KMS-11 (cell line): ENCODE measurements around the gene TMEM43.

Experiments used
- H2AFZ ChIP-seq: fragments of 200-600 bp; sonication (generic); 2 replicates; pipeline ENCODE4 v1.6.1; 2016; ENCODE audit warnings: antibody characterized with exemption, mixed run types, low read depth
- H3K27ac ChIP-seq: fragments of 200-600 bp; sonication (generic); 2 replicates; pipeline ENCODE4 v1.6.1; 2016; ENCODE audit warnings: mild to moderate bottlenecking, mixed run types
- H3K27me3 ChIP-seq: fragments of 200-600 bp; sonication (generic); 2 replicates; pipeline ENCODE4 v1.6.1; 2017; ENCODE audit warnings: mild to moderate bottlenecking, low read depth, mixed run types, moderate library complexity; ENCODE audit not compliant: insufficient read depth
- H3K36me3 ChIP-seq: fragments of 200-600 bp; sonication (generic); 2 replicates; pipeline ENCODE4 v1.6.1; 2017; ENCODE audit warnings: mild to moderate bottlenecking, mixed run types; ENCODE audit not compliant: insufficient read depth
- H3K4me1 ChIP-seq: fragments of 200-600 bp; sonication (generic); 2 replicates; pipeline ENCODE4 v1.6.1; 2016; ENCODE audit warnings: mild to moderate bottlenecking, low read depth, mixed run types; ENCODE audit not compliant: poor library complexity, severe bottlenecking
- H3K4me2 ChIP-seq: fragments of 200-600 bp; sonication (generic); 2 replicates; pipeline ENCODE4 v1.7.0; 2016; ENCODE audit warnings: mild to moderate bottlenecking, mixed run types
- H3K4me3 ChIP-seq: fragments of 200-600 bp; sonication (generic); IDR thresholded peaks from 2 replicates; pipeline ENCODE4 v1.6.1; 2017; ENCODE audit warnings: low read depth, low read length, mixed read lengths; ENCODE audit not compliant: insufficient read depth
- H3K79me2 ChIP-seq: fragments of 200-600 bp; sonication (generic); 2 replicates; pipeline ENCODE4 v1.6.1; 2016; ENCODE audit warnings: low read depth, mixed run types; ENCODE audit not compliant: insufficient read depth
- H3K9ac ChIP-seq: fragments of 200-600 bp; sonication (generic); 2 replicates; pipeline ENCODE4 v1.6.1; 2016; ENCODE audit warnings: mild to moderate bottlenecking, mixed run types
- H4K20me1 ChIP-seq: fragments of 200-600 bp; sonication (generic); 2 replicates; pipeline ENCODE4 v1.6.1; 2016; ENCODE audit warnings: mild to moderate bottlenecking, mixed run types; ENCODE audit not compliant: insufficient read depth
- TF ChIP-seq, protein P1 (sequence below): fragments of 200-600 bp; sonication (generic); conservative IDR thresholded peaks from 2 replicates; pipeline ENCODE4 v1.6.1; 2017; ENCODE audit warnings: low read depth, mild to moderate bottlenecking, antibody characterized with exemption, low read length, moderate library complexity, mixed read lengths

Gene TMEM43

DNA sequence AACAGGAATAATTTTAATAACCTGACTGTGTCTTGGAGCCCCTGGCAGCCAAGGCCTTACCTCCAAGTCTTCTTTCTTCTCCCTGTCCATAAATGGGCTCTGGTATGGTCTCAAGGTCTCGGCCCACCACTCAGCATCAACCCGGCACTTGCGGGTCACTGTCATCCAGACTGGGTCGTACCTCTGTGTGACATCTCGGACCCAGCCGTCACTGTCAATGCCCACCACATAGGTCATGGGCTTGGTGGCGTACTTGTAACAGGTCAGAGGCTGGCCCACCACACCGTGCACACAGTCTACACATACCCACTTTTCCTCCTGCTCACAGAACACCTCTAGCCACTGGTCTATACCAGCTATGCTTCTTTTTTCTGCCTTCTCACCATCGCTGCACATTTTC lies 33.1 kb downstream of the TMEM43 start:
- H3K27ac ChIP-seq = no peak overlapping the region
- H2AFZ ChIP-seq = no peak overlapping the region
- H4K20me1 ChIP-seq = no peaks in the 10 kb centered on the region
- no peaks in the 10 kb centered on the region for H3K36me3 ChIP-seq
- TF ChIP-seq, protein P1, sequence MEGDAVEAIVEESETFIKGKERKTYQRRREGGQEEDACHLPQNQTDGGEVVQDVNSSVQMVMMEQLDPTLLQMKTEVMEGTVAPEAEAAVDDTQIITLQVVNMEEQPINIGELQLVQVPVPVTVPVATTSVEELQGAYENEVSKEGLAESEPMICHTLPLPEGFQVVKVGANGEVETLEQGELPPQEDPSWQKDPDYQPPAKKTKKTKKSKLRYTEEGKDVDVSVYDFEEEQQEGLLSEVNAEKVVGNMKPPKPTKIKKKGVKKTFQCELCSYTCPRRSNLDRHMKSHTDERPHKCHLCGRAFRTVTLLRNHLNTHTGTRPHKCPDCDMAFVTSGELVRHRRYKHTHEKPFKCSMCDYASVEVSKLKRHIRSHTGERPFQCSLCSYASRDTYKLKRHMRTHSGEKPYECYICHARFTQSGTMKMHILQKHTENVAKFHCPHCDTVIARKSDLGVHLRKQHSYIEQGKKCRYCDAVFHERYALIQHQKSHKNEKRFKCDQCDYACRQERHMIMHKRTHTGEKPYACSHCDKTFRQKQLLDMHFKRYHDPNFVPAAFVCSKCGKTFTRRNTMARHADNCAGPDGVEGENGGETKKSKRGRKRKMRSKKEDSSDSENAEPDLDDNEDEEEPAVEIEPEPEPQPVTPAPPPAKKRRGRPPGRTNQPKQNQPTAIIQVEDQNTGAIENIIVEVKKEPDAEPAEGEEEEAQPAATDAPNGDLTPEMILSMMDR = no peak
- H3K79me2 ChIP-seq = no peaks in the 10 kb centered on the region
- no peaks in the 10 kb centered on the region for H3K4me1 ChIP-seq
- H3K27me3 ChIP-seq = no peaks in the 10 kb centered on the region
- H3K4me2 ChIP-seq = no peak overlapping the region
- no peak overlapping the region for H3K9ac ChIP-seq
- no peak overlapping the region for H3K4me3 ChIP-seq

DNA sequence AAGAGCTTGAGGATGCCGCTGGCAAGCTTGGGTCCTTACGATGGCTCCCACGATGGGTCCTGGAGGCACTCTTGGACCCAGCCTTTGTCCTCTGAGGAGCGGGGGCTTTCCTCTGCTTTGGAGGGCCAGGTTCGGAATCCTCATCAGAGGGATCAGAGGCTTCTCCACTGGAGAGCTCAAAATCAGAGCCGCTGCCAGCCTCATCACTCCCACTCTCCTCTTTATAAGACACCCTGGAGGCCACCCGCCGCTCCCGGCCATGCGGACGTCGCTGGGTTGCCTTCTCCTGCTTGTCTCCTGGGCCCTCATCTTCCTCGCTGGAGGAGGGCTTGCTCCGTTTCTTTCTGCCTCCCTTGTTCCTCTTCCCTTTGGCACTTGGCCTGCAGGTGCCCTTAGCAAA lies 33.5 kb downstream of the TMEM43 start:
- no peak overlapping the region for H3K9ac ChIP-seq
- H4K20me1 ChIP-seq = no peaks in the 10 kb centered on the region
- no peaks in the 10 kb centered on the region for H3K36me3 ChIP-seq
- H3K4me2 ChIP-seq = no peak overlapping the region
- TF ChIP-seq, protein P1 = no peak
- H2AFZ ChIP-seq = no peak overlapping the region
- no peaks in the 10 kb centered on the region for H3K79me2 ChIP-seq
- H3K4me3 ChIP-seq = no peak overlapping the region
- H3K27ac ChIP-seq = no peak overlapping the region
- H3K27me3 ChIP-seq = no peaks in the 10 kb centered on the region
- no peaks in the 10 kb centered on the region for H3K4me1 ChIP-seq

DNA sequence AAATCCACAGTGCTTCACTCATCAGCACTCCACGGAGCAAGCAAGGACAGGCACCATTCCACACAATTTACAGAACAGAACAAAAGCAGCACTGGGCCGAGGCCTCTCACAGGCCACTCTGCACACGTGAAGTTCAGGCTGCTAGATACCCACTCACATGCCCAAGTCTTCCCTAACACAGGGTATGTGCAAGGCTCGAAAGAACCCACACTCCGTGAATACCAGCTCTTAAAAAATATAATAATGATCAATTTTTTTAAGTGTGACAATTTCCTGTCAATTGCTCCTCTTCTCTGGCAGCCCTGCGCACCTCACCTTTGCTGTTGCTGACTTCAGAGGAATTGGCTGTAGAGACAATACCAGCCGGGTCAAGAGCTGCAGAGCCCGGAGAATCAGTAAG lies 34.6 kb downstream of the TMEM43 start:
- no peaks in the 10 kb centered on the region for H3K36me3 ChIP-seq
- TF ChIP-seq, protein P1 = no peak
- H3K27me3 ChIP-seq = no peaks in the 10 kb centered on the region

DNA sequence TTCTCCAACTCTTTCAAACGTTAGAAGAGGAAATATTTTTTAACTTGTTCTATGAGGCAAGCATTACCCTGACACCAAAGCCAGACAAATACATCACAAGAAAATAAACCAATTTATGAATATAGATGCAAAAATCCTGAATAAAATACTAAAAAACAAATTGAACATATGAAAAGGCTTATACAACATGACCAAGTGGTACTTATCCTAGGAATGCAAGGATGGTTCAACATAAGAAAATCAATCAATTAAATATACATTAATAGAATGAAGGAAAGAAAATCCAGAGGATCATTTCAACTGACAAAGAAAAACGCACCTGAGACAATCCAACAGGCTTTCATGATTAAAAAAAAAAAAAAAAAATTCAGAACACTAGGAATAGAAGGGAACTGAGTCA lies 36.4 kb downstream of the TMEM43 start:
- Histone ChIP-seq H4K20me1 (no peaks in the 10 kb centered on the region), H3K4me3 (no peak overlapping the region), H3K4me1 (no peaks in the 10 kb centered on the region), H3K27ac (no peak overlapping the region), H2AFZ (no peak overlapping the region), H3K4me2 (no peak overlapping the region), H3K27me3 (no peaks in the 10 kb centered on the region), H3K79me2 (no peaks in the 10 kb centered on the region), H3K36me3 (no peaks in the 10 kb centered on the region), H3K9ac (no peak overlapping the region)
- TF ChIP-seq, protein P1 = no peak

More for the DNA sequence above, 34.6 kb downstream of the TMEM43 start:
- Histone ChIP-seq H3K9ac (no peak overlapping the region), H3K4me2 (no peak overlapping the region), H4K20me1 (no peaks in the 10 kb centered on the region), H2AFZ (no peak overlapping the region), H3K27ac (no peak overlapping the region), H3K4me3 (no peak overlapping the region), H3K79me2 (no peaks in the 10 kb centered on the region), H3K4me1 (no peaks in the 10 kb centered on the region)
